ENCODE measurements around the gene SPATA17.
"Not testable (repeated sequence)": the region's sequence is repeated elsewhere in the genome, so short reads cannot be mapped to it uniquely, and the experiment has no call there.

Gene SPATA17

DNA sequence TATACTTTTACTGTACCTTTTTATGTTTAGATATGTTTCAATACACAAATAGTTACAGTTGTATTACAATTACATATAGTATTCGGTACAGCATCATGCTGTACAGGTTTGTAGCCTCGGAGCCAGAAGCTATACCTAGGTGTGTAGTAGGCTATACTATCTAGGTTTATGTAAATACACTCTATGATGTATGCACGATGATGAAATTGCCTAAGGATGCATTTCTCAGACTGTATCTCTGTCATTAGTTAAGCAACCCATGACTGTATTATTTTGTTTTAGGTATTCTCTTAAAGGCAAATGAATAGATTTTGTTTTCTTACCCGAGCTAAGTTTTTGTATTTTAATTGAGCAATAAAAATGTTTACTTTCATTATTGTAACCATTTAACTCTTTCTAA is 56.4 kb downstream of the SPATA17 start:
- no peak for DNase-seq

GRCh38 chr1:217696140-217696539 is 65.0 kb downstream of the SPATA17 start:
- DNase-seq = not testable (repeated sequence)

- no peak for DNase-seq
These were observed 72.2 kb downstream of the SPATA17 start for GRCh38 chr1:217703326-217703725.

DNA sequence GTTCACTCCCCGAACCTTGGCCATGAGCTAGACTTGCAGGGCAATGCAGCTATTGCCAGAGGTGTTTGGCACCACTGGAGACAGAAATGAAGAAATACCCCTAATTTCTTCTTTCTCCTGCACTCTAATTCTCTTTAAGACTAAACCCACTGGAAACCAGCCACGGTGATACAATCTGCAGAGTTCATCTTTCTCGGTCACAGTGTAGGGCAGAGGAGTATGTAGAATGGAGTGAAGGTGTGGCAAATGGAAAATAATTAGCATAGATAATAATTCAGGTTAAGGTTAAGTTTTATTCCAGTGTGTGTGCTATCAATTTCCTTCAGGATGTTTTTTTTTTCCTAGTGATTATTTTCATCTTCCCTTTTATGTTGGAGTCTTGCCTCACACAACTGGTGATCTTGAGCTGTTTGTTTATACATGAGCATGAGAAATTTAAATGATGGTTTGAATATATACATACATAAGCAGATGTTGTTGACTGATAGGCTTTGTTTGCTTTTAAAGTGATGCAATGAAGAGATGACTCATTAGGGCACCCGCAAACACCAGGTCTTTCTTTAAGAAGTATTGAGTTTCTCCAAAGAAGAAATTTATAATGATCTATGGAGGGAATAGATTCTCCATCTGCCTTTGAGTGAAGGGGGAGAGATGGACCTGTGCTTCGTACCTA is 81.9 kb downstream of the SPATA17 start:
- DNase-seq = no peak

GRCh38 chr1:217715681-217716080 is 84.5 kb downstream of the SPATA17 start:
- no peak for DNase-seq

- no peak for DNase-seq
These were observed 86.8 kb downstream of the SPATA17 start for GRCh38 chr1:217717959-217718358.

DNA sequence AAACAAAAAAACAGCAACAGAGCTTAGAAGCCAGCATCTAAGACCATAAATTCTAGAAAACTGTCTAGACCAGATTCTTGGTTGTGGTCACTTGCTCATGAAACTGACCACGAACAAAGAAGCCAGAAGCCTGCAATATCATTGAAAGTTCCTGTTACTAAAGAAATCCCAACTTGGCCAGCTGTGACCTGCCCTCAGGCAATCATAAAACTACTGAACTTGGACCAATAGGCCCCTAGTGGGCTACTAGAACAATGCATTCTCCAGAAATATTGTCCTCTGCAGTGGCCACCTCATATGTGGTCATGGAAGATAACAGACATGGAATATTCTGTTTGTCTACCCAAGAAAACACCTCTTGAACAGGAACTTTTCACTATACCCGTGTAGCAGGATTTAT is 87.7 kb downstream of the SPATA17 start:
- no peak for DNase-seq

DNA sequence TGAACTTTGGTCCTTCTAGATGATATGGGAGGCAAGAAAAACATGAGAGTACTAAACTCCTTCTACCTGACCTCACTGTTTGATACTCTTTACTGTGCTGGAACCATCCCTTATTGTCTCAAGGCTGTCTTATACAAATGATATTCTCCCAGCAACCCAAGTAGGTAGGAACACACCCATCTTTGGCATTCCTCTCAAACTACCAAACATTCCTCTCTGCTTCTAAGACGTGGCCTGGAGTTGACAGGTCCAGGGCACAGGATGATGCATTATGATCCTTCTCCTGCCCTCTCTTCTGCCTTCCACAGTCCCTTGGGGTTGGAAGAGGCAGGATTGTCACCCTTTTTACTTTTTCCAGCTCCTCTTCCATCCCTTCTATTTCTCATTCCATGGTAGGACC is 90.5 kb downstream of the SPATA17 start:
- DNase-seq = no peak

DNA sequence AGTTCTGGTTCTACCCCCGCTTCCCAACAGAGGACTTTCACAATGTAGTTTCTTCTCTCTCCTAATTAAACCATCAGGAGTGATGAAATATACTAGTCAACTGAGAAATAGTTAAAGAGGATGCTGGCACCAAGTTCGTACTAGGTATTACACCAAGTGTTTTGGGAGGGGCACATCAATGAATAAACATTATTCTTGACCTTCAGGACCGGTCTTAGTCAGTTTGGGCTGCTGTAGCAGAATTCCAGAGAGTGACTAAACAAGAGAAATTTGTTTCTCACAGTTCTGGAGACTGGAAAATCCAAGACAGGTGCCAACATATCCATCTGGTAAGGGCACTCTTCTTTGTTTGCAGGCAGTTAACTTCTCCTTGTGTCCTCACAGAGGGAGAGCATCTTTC is 103.8 kb downstream of the SPATA17 start:
- no peak for DNase-seq

GRCh38 chr1:217747156-217747769 is 116.1 kb downstream of the SPATA17 start:
- DNase-seq = no peak

DNA sequence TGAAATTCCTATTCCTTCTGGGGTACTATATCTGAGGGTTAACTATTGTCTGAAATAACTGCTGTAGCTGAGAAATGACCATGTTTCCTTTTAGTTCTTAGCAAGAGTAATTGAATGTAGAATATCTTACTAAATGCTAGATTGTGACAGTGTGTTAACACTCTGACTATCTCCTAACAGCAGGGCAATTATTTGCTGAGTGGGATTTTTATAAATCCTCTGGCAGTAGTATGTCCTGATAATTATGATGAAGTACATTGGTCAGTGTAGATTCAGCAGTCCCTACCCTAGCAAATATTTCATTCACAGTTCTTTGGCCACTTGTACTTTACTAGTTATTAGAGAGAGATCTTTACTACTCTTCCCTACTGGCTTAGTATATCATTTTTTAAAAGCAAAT is 138.6 kb downstream of the SPATA17 start:
- no peak for DNase-seq

GRCh38 chr1:217770918-217771317 is 139.8 kb downstream of the SPATA17 start:
- DNase-seq = no peak

DNA sequence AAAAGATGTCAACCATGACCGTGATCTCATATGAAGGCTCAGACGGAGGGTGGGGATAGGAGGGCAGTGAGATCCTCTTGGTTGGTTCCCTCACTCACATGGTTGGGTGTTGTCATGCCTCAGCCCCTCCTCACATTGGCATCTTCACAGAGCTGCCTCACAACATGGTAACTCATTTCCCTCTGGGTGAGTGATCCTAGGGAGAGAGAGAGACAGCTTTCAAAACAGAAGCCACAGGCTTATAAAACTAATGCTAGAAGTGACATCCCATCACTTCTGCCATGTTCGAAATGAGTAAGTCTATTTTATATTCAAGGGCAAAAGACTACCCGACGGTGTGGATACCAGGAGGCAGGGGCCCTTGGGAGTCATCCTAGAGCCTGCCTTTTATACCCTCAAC is 145.5 kb downstream of the SPATA17 start:
- no peak for DNase-seq

GRCh38 chr1:217781056-217781455 is 149.9 kb downstream of the SPATA17 start:
- no peak for DNase-seq

- DNase-seq = no peak
These were observed 159.9 kb downstream of the SPATA17 start for GRCh38 chr1:217791091-217791490.

GRCh38 chr1:217805792-217806191 is 174.6 kb downstream of the SPATA17 start:
- DNase-seq = no peak

GRCh38 chr1:217812175-217812574 is 181.0 kb downstream of the SPATA17 start:
- DNase-seq = no peak

- DNase-seq = no peak
These were observed 181.9 kb downstream of the SPATA17 start for GRCh38 chr1:217813031-217813430.

DNA sequence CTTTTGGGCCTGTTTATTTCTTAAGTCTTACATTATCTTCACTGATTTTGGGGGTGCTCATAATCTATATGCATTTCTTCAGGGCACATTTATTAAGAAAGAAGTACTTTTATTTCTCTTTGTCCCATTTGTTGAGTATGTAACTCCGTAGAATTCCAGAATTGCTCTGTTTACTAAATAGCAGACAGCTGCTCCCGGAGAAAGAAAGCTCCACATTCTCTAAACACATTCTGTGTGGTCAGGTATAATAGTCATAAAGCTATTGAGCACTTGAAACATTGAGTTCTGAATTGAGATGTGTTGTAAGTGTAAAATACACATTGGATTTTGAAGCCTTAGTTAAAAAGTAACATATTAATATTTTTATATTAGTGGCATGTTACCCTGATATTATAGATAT is 206.5 kb downstream of the SPATA17 start:
- no peak for DNase-seq

DNA sequence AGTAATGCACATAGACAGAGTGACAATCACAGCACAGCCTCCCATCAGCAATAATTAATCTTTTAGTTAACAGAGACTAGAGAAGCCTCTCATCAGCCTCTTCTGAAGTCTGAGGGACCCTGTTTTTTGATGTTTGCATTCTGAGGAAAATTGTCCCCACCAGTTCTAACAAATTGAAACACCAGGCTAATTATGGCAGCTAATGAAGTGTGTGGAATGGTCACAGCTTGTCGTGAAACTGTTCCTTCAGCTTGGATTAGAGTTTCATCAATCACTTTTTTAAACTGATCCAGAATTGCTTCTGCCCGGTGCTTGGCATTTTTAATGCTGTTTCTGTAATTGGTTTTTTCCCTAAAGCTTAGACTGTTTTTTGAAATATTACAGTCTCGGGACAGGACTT is 208.0 kb downstream of the SPATA17 start:
- no peak for DNase-seq

GRCh38 chr1:217846733-217847132 is 215.6 kb downstream of the SPATA17 start:
- DNase-seq = no peak

GRCh38 chr1:217847643-217848042 is 216.5 kb downstream of the SPATA17 start:
- DNase-seq = no peak

DNA sequence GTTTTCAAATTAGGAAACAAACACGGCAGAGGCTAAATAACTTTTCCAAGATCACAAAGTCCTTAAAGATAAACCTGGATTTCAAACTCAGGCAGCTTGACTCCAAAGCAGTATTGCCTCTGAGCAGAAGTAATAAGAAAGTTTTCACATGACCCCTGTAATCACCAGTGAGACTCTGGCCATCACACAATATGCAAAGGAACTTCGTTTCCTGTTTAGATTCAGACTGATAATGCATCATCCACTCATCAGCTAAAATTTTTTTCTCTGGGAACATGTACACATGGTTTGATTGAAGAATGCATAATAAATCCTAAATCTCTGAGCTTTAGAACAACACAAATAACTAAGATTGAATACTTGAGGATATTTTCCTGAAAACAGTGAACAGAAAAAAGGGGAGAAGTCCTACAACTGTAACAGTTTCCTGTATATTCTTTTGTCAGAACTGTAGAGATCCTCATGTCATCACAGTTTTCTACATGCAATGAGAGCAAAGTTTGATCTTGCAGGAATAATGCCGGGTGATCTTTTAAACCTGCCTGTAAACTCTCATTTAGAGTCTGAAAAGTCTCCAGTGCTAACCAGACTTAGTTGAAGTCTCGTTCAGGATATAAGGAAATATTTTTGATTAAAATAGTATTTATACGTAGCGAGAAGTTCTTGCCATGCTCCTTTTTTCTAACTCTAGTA is 225.3 kb downstream of the SPATA17 start:
- no peak for DNase-seq

GRCh38 chr1:217857061-217857460 is 225.9 kb downstream of the SPATA17 start:
- DNase-seq = no peak
